Measurements from ENCODE around the gene WIZ.

GRCh38 chr19:15399234-15399515 lies 50.6 kb downstream of the WIZ start:
- TF ChIP-seq CTCF (IDR thresholded peaks at IDR 0.05; ENCODE audit: low read depth, low read length, poor library complexity, severe bottlenecking) (no peak), EZH2phosphoT487 (IDR thresholded peaks at IDR 0.05; ENCODE audit: borderline replicate concordance, low read length) (no peak)

Data from DOHH2 (cell line).